ENCODE results near the gene MBOAT1. TPM values are rescaled to one million over a fixed set of nuclear protein-coding genes. Genes with fewer than 3 reads are reported as not detected.

MBOAT1 gene
- total and polyA plus RNA-seq, 9 donors = 8.5 to 30.2 (median 12.7) TPM

DNA sequence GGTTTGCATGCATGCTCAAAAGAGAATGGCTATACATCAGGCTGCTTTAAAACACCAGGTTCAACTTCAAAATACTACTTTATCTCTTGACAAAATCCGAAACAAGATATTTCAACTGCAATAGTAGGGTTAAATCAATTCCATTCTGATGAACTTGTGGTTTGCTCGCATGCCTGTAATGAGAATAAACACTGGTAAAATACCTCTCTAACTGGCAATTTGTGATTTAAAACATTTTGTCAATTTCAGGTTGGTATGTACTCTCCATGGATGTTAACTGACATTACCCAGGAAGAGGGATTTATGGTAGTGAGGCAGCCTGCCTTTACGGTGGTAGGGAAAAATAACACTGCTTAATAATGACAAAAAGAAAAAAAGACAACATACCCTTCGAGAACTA is 74.4 kb downstream of the MBOAT1 start:
- H3K36me3 ChIP-seq = no peaks in the 10 kb centered on the region
- intact Hi-C loops (cut with DNase I) = no loop called here
- WGBS, 3 donors = 75 to 88% (median 77%) methylated on average over 4 of the region's 4 CpGs

DNA sequence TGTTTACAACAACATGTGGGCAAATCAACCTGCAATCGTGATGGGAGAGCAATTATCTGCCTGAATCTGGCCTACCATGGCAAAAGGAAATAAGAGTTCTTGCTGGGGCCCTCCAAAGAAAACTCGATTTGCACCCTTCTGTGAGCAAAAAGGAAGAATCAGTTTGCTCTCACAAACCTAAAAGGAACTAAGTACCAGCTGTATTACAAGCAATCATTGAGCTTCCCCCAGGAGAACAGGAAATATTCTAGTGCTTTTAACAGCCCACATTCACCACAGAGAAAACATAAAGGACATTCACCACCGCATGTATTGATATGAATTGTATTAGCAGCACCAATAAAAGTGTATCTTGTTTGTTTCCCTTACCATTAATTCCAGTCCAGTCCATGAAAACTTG is 75.0 kb downstream of the MBOAT1 start:
- Histone ChIP-seq H3K4me3 (no peak overlapping the region), H3K27me3 (no peaks in the 10 kb centered on the region), H3K9me3 (no peaks in the 10 kb centered on the region), H3K36me3 (no peaks in the 10 kb centered on the region), H3K27ac (no peak overlapping the region), H3K4me1 (ENCODE audit: insufficient read depth) (peaks cover 2% of the 10 kb centered on the region)
- 71 to 76% (median 74%) methylated on average over 3 of the region's 3 CpGs for WGBS, 3 donors
- DNase-seq = no peak
- TF ChIP-seq EP300 (IDR thresholded peaks at IDR 0.05) (no peak), POLR2A (IDR thresholded peaks at IDR 0.05) (no peak)
- TF ChIP-seq, protein P1, sequence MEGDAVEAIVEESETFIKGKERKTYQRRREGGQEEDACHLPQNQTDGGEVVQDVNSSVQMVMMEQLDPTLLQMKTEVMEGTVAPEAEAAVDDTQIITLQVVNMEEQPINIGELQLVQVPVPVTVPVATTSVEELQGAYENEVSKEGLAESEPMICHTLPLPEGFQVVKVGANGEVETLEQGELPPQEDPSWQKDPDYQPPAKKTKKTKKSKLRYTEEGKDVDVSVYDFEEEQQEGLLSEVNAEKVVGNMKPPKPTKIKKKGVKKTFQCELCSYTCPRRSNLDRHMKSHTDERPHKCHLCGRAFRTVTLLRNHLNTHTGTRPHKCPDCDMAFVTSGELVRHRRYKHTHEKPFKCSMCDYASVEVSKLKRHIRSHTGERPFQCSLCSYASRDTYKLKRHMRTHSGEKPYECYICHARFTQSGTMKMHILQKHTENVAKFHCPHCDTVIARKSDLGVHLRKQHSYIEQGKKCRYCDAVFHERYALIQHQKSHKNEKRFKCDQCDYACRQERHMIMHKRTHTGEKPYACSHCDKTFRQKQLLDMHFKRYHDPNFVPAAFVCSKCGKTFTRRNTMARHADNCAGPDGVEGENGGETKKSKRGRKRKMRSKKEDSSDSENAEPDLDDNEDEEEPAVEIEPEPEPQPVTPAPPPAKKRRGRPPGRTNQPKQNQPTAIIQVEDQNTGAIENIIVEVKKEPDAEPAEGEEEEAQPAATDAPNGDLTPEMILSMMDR (IDR thresholded peaks at IDR 0.05) = no peak
- intact Hi-C loops (cut with DNase I) = no loop called here

More for the DNA sequence above, 74.4 kb downstream of the MBOAT1 start:
- Histone ChIP-seq H3K27ac (no peak overlapping the region), H3K4me1 (ENCODE audit: insufficient read depth) (peaks cover 2% of the 10 kb centered on the region), H3K4me3 (no peak overlapping the region), H3K9me3 (no peaks in the 10 kb centered on the region), H3K27me3 (no peaks in the 10 kb centered on the region)
- DNase-seq = no peak
- TF ChIP-seq, protein P1 (IDR thresholded peaks at IDR 0.05) = no peak
- TF ChIP-seq EP300 (IDR thresholded peaks at IDR 0.05) (no peak), POLR2A (IDR thresholded peaks at IDR 0.05) (no peak)

DNA sequence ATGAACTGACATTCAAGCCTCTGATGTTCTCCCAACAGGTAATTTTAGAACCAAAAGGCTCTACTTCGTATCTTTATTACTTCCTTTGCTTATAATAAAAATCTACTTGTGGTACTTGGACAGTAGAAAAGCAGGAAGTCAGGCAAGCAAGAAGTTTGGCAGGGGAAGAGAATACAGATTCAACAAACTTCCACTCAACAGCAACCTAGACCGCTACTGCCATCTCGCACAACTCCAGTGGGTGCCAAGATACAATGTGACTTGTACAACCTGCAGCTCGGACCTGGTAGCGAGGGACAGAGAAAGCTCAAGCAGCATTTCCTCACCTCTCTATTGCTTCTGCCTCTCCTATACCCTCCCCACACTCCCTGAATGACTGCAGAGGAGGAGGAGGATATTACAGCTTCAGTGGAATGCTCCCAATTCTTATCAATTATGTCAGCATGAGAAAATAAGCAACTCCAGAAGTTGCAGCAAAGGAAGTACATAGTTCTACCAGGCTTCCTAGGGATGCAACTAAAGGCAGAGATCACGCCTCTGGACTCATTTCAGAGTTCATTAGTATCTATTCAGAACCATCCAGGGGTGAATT is 76.5 kb downstream of the MBOAT1 start:
- Histone ChIP-seq H3K4me1 (ENCODE audit: insufficient read depth) (peaks cover 2% of the 10 kb centered on the region), H3K36me3 (no peaks in the 10 kb centered on the region), H3K4me3 (no peak overlapping the region), H3K9me3 (no peaks in the 10 kb centered on the region), H3K27ac (no peak overlapping the region), H3K27me3 (no peaks in the 10 kb centered on the region)
- 25 to 37% (median 33%) methylated on average over 6 of the region's 6 CpGs for WGBS, 3 donors
- TF ChIP-seq POLR2A (IDR thresholded peaks at IDR 0.05) = no peak
- TF ChIP-seq EP300 (IDR thresholded peaks at IDR 0.05) = no peak
- TF ChIP-seq, protein P1 (IDR thresholded peaks at IDR 0.05) = no peak
- DNase-seq = no peak
- intact Hi-C loops (cut with DNase I) = no loop called here

DNA sequence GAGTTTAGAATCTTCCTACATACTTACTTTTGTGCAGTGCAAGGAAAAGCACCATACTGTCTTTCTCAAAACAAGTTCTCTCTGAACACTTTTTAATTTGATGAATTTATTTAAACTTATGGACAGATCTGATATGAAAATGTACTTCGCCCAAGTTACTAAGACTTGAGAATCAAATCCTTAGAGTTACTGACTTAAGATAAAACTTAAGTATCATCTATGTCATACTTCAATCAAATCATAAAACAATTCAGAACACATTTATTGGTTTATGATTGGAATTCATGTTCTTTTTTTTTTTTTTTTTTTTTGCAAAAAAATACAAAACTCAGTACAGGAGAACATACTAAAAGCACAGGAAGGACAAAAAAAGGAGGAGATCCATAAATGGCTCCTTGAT is 77.7 kb downstream of the MBOAT1 start:
- no peak for TF ChIP-seq POLR2A (IDR thresholded peaks at IDR 0.05)
- TF ChIP-seq EP300 (IDR thresholded peaks at IDR 0.05) = no peak
- TF ChIP-seq, protein P1 (IDR thresholded peaks at IDR 0.05) = no peak
- Histone ChIP-seq H3K9me3 (no peaks in the 10 kb centered on the region), H3K27me3 (no peaks in the 10 kb centered on the region), H3K4me3 (no peak overlapping the region), H3K36me3 (no peaks in the 10 kb centered on the region), H3K4me1 (ENCODE audit: insufficient read depth) (peaks cover 2% of the 10 kb centered on the region), H3K27ac (no peak overlapping the region)
- intact Hi-C loops (cut with DNase I) = no loop called here
- WGBS, 3 donors = 97 to 100% (median 98%) methylated on average over 1 of the region's 1 CpG
- DNase-seq = no peak
